Thymus (tissue), 11 donors: ENCODE data around the gene DHRS12. TPM values are rescaled to one million over a fixed set of nuclear protein-coding genes. Genes with fewer than 3 reads are reported as not detected.

Experiments
- DNase-seq, 9 donors: peaks; one replicate each; pipeline ENCODE4 v3.0.0-alpha.2; 2013; ENCODE audit warnings: low spot score in 9 of 9, low read depth in 6 of 9, missing footprints in 1 of 9
- H3K27ac ChIP-seq, 2 donors: one replicate each; pipeline ENCODE4 v1.5.1; 2013; ENCODE audit warnings: control low read depth in 1 of 2, low read depth in 1 of 2, low read length in 1 of 2, mild to moderate bottlenecking in 1 of 2, moderate library complexity in 1 of 2
- H3K27me3 ChIP-seq, 2 donors: one replicate each; pipeline ENCODE4 v1.5.1; 2013; ENCODE audit warnings: low read length in 1 of 2; ENCODE audit not compliant: control insufficient read depth in 2 of 2, insufficient read depth in 1 of 2
- H3K36me3 ChIP-seq, 2 donors: one replicate each; pipeline ENCODE4 v1.5.1; 2013; ENCODE audit warnings: low read length in 1 of 2, mild to moderate bottlenecking in 1 of 2, moderate library complexity in 1 of 2; ENCODE audit not compliant: control insufficient read depth in 2 of 2, insufficient read depth in 2 of 2
- H3K4me1 ChIP-seq, 2 donors: one replicate each; pipeline ENCODE4 v1.5.1; 2013; ENCODE audit warnings: low read length in 2 of 2; ENCODE audit not compliant: control insufficient read depth in 2 of 2, insufficient read depth in 2 of 2
- H3K4me3 ChIP-seq, 2 donors: one replicate each; pipeline ENCODE4 v1.5.1; 2013; ENCODE audit warnings: low read length in 2 of 2, control low read depth in 1 of 2, mild to moderate bottlenecking in 1 of 2
- H3K9me3 ChIP-seq, 2 donors: one replicate each; pipeline ENCODE4 v1.5.1; 2013; ENCODE audit warnings: low read length in 1 of 2, mild to moderate bottlenecking in 1 of 2; ENCODE audit not compliant: control insufficient read depth in 2 of 2, insufficient read depth in 1 of 2
- WGBS: extraction: QIAGEN DNeasy Blood & Tissue Kit; methylation state at CpG from one replicate; pipeline ENCODE4 v1.1.7; 2013; 5-methylcytosine and 5-hydroxymethylcytosine counted together
- polyA plus RNA-seq: library from polyadenylated mRNA; stranded (reverse); fragments of 200-250 nt; gene quantifications from one replicate; pipeline ENCODE4 v1.2.3, GENCODE V29; 2013
- total RNA-seq: library from RNA; stranded (reverse); fragments of 120-200 nt; gene quantifications from one replicate; pipeline ENCODE4 v1.2.4, GENCODE V29; 2013
- donor health status: healthy.

DHRS12 gene
- total and polyA plus RNA-seq, 2 donors, result 7.5 to 14.8 TPM

GRCh38 chr13:51804295-51805172 is 571 bp upstream of the DHRS12 start:
- peak overlapping the region; percentile 85 for H3K4me3 ChIP-seq
- no peaks in the 10 kb centered on the region for H3K27me3 ChIP-seq
- 23% methylated on average over 31 of the region's 31 CpGs for WGBS
- no peak for DNase-seq
- H3K4me1 ChIP-seq, result peaks cover 19 to 31% of the 10 kb centered on the region in 2 donors
- peak overlapping the region; percentile 79 to 97 for H3K27ac ChIP-seq
- H3K9me3 ChIP-seq, result no peaks in the 10 kb centered on the region
- no peaks in the 10 kb centered on the region for H3K36me3 ChIP-seq

DNA sequence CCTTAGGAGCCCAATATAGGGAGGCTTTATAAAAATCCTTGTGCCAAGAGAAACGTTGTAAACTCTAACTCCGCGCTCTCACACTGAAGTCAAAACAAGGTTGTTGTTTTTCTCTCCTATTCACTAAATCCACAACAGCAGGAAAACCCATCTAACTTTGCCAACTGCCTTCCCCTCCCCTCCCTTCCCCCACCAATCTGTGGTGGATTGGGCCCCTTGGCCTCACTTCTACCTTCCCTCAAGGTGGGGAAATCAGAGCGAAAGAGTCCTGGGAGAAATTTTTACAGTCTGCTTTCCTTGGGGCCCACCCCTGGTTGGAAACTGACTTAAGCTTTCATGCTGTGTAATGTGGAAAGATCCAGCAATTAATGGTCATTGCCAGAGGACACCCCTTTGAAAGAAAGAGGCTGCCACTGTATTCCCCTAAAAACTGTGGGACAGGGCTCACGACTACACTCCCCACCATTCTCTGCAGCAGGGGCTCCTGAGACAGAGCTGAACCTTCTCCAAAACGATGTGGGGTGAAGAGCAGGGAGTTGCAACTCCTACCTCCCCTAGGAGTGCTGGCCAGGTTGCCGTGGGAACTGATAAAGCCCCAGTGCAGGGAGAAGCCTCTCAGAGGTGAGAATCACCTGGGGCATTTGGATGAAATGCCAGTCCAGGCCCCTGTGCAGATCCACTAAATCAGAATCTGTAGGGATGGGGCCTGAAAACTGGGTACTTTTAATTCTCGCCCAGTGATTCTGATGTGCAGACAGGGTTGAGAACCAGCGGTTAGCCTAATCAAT is 1.1 kb downstream of the DHRS12 start:
- WGBS, result 58% methylated on average over 9 of the region's 9 CpGs
- Histone ChIP-seq H3K4me1 (peaks cover 19 to 31% of the 10 kb centered on the region in 2 donors), H3K4me3 (peak overlapping the region; percentile 85)

GRCh38 chr13:51801631-51802099 is 2.3 kb downstream of the DHRS12 start:
- no peak for DNase-seq
- Histone ChIP-seq H3K36me3 (no peaks in the 10 kb centered on the region), H3K27me3 (no peaks in the 10 kb centered on the region), H3K9me3 (no peaks in the 10 kb centered on the region), H3K27ac (no peak overlapping the region), H3K4me1 (peaks cover 19 to 31% of the 10 kb centered on the region in 2 donors), H3K4me3 (no peak overlapping the region)
- WGBS, result 91% methylated on average over 7 of the region's 7 CpGs

More for the DNA sequence above, 1.1 kb downstream of the DHRS12 start:
- Histone ChIP-seq H3K9me3 (no peaks in the 10 kb centered on the region), H3K27ac (peak overlapping the region; percentile 79 to 97), H3K27me3 (no peaks in the 10 kb centered on the region), H3K36me3 (no peaks in the 10 kb centered on the region)
- no peak for DNase-seq

GRCh38 chr13:51800486-51800885 is 3.5 kb downstream of the DHRS12 start:
- 77% methylated on average over 5 of the region's 5 CpGs for WGBS
- no peak overlapping the region for H3K4me3 ChIP-seq
- H3K4me1 ChIP-seq, result peaks cover 19 to 31% of the 10 kb centered on the region in 2 donors
- H3K27me3 ChIP-seq, result no peaks in the 10 kb centered on the region
- DNase-seq, result no peak
- H3K27ac ChIP-seq, result no peak overlapping the region
- no peaks in the 10 kb centered on the region for H3K36me3 ChIP-seq
- no peaks in the 10 kb centered on the region for H3K9me3 ChIP-seq

DNA sequence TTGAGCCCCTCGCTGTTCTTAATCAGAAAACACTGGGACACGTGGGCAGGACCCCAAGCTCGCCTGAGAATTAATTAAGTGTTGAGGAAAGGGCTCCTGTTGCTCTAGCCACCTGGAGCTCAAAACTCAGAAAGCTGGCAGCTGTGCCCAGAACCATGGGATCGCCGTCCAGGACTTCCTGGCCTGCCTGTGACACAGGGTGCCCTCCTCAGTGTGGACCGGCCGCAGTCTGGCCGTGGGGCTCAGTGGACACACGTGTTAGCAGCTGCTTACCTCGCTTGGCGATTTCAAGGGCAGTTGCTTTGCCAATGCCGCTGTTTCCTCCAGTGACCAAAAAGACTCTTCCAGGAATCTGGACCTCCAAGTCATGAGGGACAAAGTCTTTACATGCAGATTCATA is 4.7 kb downstream of the DHRS12 start:
- no peaks in the 10 kb centered on the region for H3K9me3 ChIP-seq
- DNase-seq, result no peak
- H3K27ac ChIP-seq, result no peak overlapping the region
- H3K4me3 ChIP-seq, result no peak overlapping the region
- peaks cover 11 to 25% of the 10 kb centered on the region in 2 donors for H3K4me1 ChIP-seq
- WGBS, result 97% methylated on average over 12 of the region's 12 CpGs
- no peaks in the 10 kb centered on the region for H3K36me3 ChIP-seq
- H3K27me3 ChIP-seq, result no peaks in the 10 kb centered on the region

DNA sequence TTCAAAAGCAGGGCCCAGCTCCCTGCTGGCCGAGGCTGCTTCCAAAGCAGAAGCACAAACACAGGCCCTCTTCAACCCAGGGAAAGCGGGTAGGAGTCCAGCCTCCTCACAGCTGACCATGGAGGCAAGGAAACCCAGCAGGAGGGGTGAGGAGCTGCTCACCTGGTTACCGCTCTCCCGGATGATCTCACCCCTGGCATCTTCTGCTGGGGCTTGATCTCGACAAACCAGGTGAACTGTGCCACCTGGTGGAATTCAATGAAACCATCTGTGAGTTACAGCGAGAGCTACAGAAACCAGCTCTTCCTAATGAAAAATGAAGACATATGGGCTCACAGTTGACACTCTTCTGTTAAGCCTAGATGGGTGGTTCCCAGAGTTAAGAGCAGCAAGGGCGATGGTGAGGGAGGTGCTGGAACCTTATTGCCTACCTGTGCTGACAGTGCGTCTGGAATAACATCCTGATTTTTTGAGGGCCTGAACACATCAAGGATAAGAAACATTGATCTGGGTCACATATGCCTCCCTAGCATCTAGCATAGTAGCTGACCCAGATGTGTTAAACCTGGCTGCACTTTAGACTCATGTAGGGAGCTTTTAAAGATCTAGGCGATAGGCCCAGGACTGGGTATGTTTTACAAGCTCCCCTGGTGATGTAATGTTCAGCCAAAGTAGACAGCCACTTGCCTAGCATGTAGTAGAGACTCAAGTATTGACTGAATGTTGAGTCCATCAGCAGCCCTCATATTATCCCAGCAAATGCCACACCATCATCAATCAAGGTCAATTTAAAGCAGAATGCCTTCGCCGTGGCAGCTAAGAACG is 6.1 kb downstream of the DHRS12 start:
- WGBS, result 77% methylated on average over 12 of the region's 12 CpGs
- peaks cover 8 to 26% of the 10 kb centered on the region in 2 donors for H3K4me1 ChIP-seq
- peak in 6 of 9 donors; percentile 60 to 87 (median 70) for DNase-seq
- no peak overlapping the region for H3K4me3 ChIP-seq
- H3K36me3 ChIP-seq, result no peaks in the 10 kb centered on the region
- H3K9me3 ChIP-seq, result no peaks in the 10 kb centered on the region
- no peak overlapping the region for H3K27ac ChIP-seq
- H3K27me3 ChIP-seq, result no peaks in the 10 kb centered on the region

DNA sequence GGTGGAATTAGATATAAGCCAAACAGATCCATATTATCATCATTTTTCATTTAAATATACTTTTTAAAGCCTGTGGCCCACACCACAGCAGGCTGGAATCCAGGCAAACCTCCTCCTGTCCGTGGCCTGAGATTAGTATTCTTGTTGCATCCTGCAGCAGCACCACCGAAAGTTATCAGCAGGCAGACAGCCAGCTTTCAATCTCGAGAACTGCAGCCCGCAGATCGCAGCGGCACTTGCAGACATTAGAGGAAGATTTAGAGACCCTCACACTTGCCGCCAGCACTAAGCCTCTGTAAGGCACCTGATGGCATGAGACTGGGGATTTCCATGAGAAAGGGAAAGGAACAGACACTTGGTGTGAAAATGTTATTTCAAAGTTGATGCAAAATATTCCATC is 7.4 kb downstream of the DHRS12 start:
- Histone ChIP-seq H3K4me1 (peaks cover 0 to 13% of the 10 kb centered on the region in 2 donors), H3K36me3 (no peaks in the 10 kb centered on the region)
- DNase-seq, result no peak

DNA sequence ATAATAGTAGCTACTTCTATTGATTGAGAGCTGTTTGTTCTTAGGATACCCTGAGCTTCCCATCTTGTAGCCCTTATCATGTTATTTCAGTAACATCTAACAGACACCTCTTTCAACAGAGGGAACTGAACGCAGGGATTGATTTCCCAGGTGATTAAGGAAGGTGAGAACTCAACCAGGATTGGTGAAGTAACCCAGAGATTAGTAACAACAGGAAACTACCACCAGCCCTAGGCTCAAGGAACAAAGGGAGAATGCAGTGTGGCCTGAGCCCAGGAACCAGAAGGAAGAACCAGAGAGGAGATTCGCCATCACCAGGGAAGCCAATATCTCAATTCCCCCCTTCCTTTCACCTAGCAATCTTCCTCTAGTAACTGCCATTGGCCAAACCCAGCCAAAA is 8.5 kb downstream of the DHRS12 start:
- Histone ChIP-seq H3K9me3 (no peaks in the 10 kb centered on the region), H3K27me3 (no peaks in the 10 kb centered on the region), H3K4me1 (peaks cover 0 to 11% of the 10 kb centered on the region in 2 donors), H3K36me3 (no peaks in the 10 kb centered on the region), H3K27ac (no peak overlapping the region), H3K4me3 (no peak overlapping the region)
- DNase-seq, result no peak
- WGBS, result 96% methylated on average over 2 of the region's 2 CpGs

More for the DNA sequence above, 7.4 kb downstream of the DHRS12 start:
- 94% methylated on average over 7 of the region's 7 CpGs for WGBS
- Histone ChIP-seq H3K27me3 (no peaks in the 10 kb centered on the region), H3K9me3 (no peaks in the 10 kb centered on the region), H3K4me3 (no peak overlapping the region), H3K27ac (no peak overlapping the region)
